ENCODE measurements around the gene SNRNP40.
"Not testable (repeated sequence)": the region's sequence is repeated elsewhere in the genome, so short reads cannot be mapped to it uniquely, and the experiment has no call there.

Gene SNRNP40

GRCh38 chr1:31282426-31282825 is 14.2 kb downstream of the SNRNP40 start:
- DNase-seq (ENCODE audit: low read depth), result not testable (repeated sequence)

- DNase-seq (ENCODE audit: low read depth), result no peak
Measured at GRCh38 chr1:31273619-31274018, 23.0 kb downstream of the SNRNP40 start.

GRCh38 chr1:31272369-31272768 is 24.2 kb downstream of the SNRNP40 start:
- DNase-seq (ENCODE audit: low read depth), result no peak

GRCh38 chr1:31266547-31266946 is 30.0 kb downstream of the SNRNP40 start:
- DNase-seq (ENCODE audit: low read depth), result no peak

GRCh38 chr1:31264790-31265386 is 31.7 kb downstream of the SNRNP40 start:
- no peak for DNase-seq (ENCODE audit: low read depth)

GRCh38 chr1:31263408-31263807 is 33.2 kb downstream of the SNRNP40 start:
- no peak for DNase-seq (ENCODE audit: low read depth)

GRCh38 chr1:31262393-31262792 is 34.2 kb downstream of the SNRNP40 start:
- not testable (repeated sequence) for DNase-seq (ENCODE audit: low read depth)

GRCh38 chr1:31261916-31262315 is 34.7 kb downstream of the SNRNP40 start:
- no peak for DNase-seq (ENCODE audit: low read depth)

GRCh38 chr1:31259746-31260145 is 36.8 kb downstream of the SNRNP40 start:
- no peak for DNase-seq (ENCODE audit: low read depth)

GRCh38 chr1:31258581-31258980 is 38.0 kb downstream of the SNRNP40 start:
- no peak for DNase-seq (ENCODE audit: low read depth)

- DNase-seq (ENCODE audit: low read depth), result no peak
Measured at GRCh38 chr1:31257213-31257612, 39.4 kb downstream of the SNRNP40 start.

- DNase-seq (ENCODE audit: low read depth), result no peak
Measured at GRCh38 chr1:31249854-31250253, 46.7 kb downstream of the SNRNP40 start.

GRCh38 chr1:31248276-31248675 is 48.3 kb downstream of the SNRNP40 start:
- no peak for DNase-seq (ENCODE audit: low read depth)

- no peak for DNase-seq (ENCODE audit: low read depth)
Measured at GRCh38 chr1:31244326-31244725, 52.3 kb downstream of the SNRNP40 start.

- DNase-seq (ENCODE audit: low read depth), result no peak
Measured at GRCh38 chr1:31243501-31244286, 52.9 kb downstream of the SNRNP40 start.

GRCh38 chr1:31241321-31241720 is 55.3 kb downstream of the SNRNP40 start:
- no peak for DNase-seq (ENCODE audit: low read depth)

- DNase-seq (ENCODE audit: low read depth), result no peak
Measured at GRCh38 chr1:31239653-31240241, 56.8 kb downstream of the SNRNP40 start, which contains the start of gene NKAIN1. Gene NKAIN1, minus strand, starts transcription at chr1:31239887. Its CDS starts 340 bp downstream, at chr1:31239547.

- no peak for DNase-seq (ENCODE audit: low read depth)
Measured at GRCh38 chr1:31238986-31239613, 57.5 kb downstream of the SNRNP40 start.

GRCh38 chr1:31238612-31238985 is 58.0 kb downstream of the SNRNP40 start:
- DNase-seq (ENCODE audit: low read depth), result no peak

GRCh38 chr1:31234870-31235269 is 61.7 kb downstream of the SNRNP40 start:
- DNase-seq (ENCODE audit: low read depth), result no peak

- no peak for DNase-seq (ENCODE audit: low read depth)
Measured at GRCh38 chr1:31234123-31234708, 62.4 kb downstream of the SNRNP40 start.

- DNase-seq (ENCODE audit: low read depth), result no peak
Measured at GRCh38 chr1:31232689-31233088, 63.9 kb downstream of the SNRNP40 start.
